ENCODE measurements around the gene ZMAT3. TPM values are rescaled to one million over a fixed set of nuclear protein-coding genes. Genes with fewer than 3 reads are reported as not detected.
A peak's percentile ranks its signal among the peaks of the same experiment; 100 is the strongest.

Gene ZMAT3
- polyA plus RNA-seq, 1 of the 3 experiments (the other 2 are of a cell fraction): 11.9 TPM

GRCh38 chr3:179108086-179108485 lies 36.5 kb upstream of the ZMAT3 start:
- peaks cover 19% of the 10 kb centered on the region for H3F3A ChIP-seq (replicated peaks; ENCODE audit: insufficient read depth)
- 6% methylated on average over 1 of the region's 1 CpG for WGBS (ENCODE audit: low lambda C conversion rate)
- no peaks in the 10 kb centered on the region for H3K27me3 ChIP-seq (ENCODE audit: insufficient read depth)
- no peaks in the 10 kb centered on the region for H3K9me2 ChIP-seq
- peak overlapping the region; percentile 30; the same call in 1 of the 2 replicates for H3K9ac ChIP-seq
- peak overlapping the region; percentile 20; the same call in 1 of the 2 replicates for H3K4me2 ChIP-seq
- no peaks in the 10 kb centered on the region for H3K36me3 ChIP-seq (replicated peaks in 1 of 2; ENCODE audit: control insufficient read depth in 1 of 2, insufficient read depth in 2 of 2, low read length in 1 of 2)
- DNase-seq: no peak
- peaks cover 4% of the 10 kb centered on the region; the same call in 1 of the 2 replicates for H3K9me3 ChIP-seq
- no peak overlapping the region for H3K4me3 ChIP-seq (ENCODE audit: low read depth in 2 of 2, low read length in 1 of 2)
- peak overlapping the region; percentile 7; the same call in 1 of the 2 replicates for H2AFZ ChIP-seq (ENCODE audit: low read depth)
- peak overlapping the region in 1 of 2 experiments; percentile 68; a peak in 2 of 4 replicates for H3K27ac ChIP-seq (ENCODE audit: low read depth in 2 of 2, low read length in 1 of 2)
- H3K79me2 ChIP-seq (ENCODE audit: insufficient read depth): no peaks in the 10 kb centered on the region
- ChIA-PET POLR2A (no interaction called here), CTCF (interaction anchor here (1.4 to 2.1 kb wide), 4 partner anchors 78 to 214 kb away, joined by 3 to 13 read pairs (median 5); no protein-coding TSS in a partner anchor)
- H3K4me1 ChIP-seq (ENCODE audit: control insufficient read depth in 1 of 2, insufficient read depth in 2 of 2, low read depth in 1 of 2, low read length in 1 of 2): no peaks in the 10 kb centered on the region; a peak in 1 of 4 replicates
- H4K20me1 ChIP-seq (ENCODE audit: insufficient read depth): no peaks in the 10 kb centered on the region
- no peak for TF ChIP-seq GABPA (IDR thresholded peaks at IDR 0.05; ENCODE audit: low read depth)
- no peak for TF ChIP-seq SMC3 (IDR thresholded peaks at IDR 0.05; ENCODE audit: low read depth, low read length)
- peak; percentile 79 for TF ChIP-seq PBX3 (IDR thresholded peaks at IDR 0.05)
- 0 out of 2 replicates have a peak, but pooled peaks have one; percentile 19 for TF ChIP-seq MEF2A (IDR thresholded peaks at IDR 0.05; ENCODE audit: borderline replicate concordance, low read depth)
- no peak for TF ChIP-seq FOXM1 (IDR thresholded peaks at IDR 0.05; ENCODE audit: low read depth)
- no peak for TF ChIP-seq USF1 (IDR thresholded peaks at IDR 0.05; ENCODE audit: borderline replicate concordance, low read depth)
- peak; percentile 69 for TF ChIP-seq TCF12 (IDR thresholded peaks at IDR 0.05)
- TF ChIP-seq EZH2phosphoT487 (IDR thresholded peaks at IDR 0.05; ENCODE audit: borderline replicate concordance, low read depth): no peak
- TF ChIP-seq FOSL2 (IDR thresholded peaks at IDR 0.05; ENCODE audit: borderline replicate concordance, low read depth): peak; percentile 65; the same call in 1 of the 2 replicates
- no peak for TF ChIP-seq NRF1 (IDR thresholded peaks at IDR 0.05; ENCODE audit: low read depth, low read length)
- no peak for TF ChIP-seq ELF1 (IDR thresholded peaks at IDR 0.05)
- no peak for TF ChIP-seq RCOR1 (IDR thresholded peaks at IDR 0.05; ENCODE audit: low read length)
- TF ChIP-seq, protein P1, sequence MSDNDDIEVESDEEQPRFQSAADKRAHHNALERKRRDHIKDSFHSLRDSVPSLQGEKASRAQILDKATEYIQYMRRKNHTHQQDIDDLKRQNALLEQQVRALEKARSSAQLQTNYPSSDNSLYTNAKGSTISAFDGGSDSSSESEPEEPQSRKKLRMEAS (IDR thresholded peaks at IDR 0.05; ENCODE audit: low read depth): no peak
- TF ChIP-seq RFX5 (IDR thresholded peaks at IDR 0.05; ENCODE audit: low read length): no peak
- TF ChIP-seq, protein P2, sequence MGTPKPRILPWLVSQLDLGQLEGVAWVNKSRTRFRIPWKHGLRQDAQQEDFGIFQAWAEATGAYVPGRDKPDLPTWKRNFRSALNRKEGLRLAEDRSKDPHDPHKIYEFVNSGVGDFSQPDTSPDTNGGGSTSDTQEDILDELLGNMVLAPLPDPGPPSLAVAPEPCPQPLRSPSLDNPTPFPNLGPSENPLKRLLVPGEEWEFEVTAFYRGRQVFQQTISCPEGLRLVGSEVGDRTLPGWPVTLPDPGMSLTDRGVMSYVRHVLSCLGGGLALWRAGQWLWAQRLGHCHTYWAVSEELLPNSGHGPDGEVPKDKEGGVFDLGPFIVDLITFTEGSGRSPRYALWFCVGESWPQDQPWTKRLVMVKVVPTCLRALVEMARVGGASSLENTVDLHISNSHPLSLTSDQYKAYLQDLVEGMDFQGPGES (IDR thresholded peaks at IDR 0.05; ENCODE audit: low read depth, low read length): no peak
- no peak for TF ChIP-seq TAF1 (IDR thresholded peaks at IDR 0.05; ENCODE audit: borderline replicate concordance, low read depth, low read length)
- no peak for TF ChIP-seq FOXJ3 (CRISPR knock-in tag; IDR thresholded peaks at IDR 0.05)
- TF ChIP-seq RAD21 (IDR thresholded peaks at IDR 0.05; ENCODE audit: low read length): no peak
- TF ChIP-seq REST (IDR thresholded peaks at IDR 0.05; ENCODE audit: low read depth, low read length): no peak
- TF ChIP-seq, protein P3, sequence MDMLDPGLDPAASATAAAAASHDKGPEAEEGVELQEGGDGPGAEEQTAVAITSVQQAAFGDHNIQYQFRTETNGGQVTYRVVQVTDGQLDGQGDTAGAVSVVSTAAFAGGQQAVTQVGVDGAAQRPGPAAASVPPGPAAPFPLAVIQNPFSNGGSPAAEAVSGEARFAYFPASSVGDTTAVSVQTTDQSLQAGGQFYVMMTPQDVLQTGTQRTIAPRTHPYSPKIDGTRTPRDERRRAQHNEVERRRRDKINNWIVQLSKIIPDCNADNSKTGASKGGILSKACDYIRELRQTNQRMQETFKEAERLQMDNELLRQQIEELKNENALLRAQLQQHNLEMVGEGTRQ (IDR thresholded peaks at IDR 0.05; ENCODE audit: borderline replicate concordance, low read depth, low read length): no peak
- no peak for TF ChIP-seq POLR2AphosphoS5 (IDR thresholded peaks at IDR 0.05; ENCODE audit: low read depth, low read length)
- peak; percentile 74 for TF ChIP-seq JUND (IDR thresholded peaks at IDR 0.05)
- no peak for TF ChIP-seq CTCF (IDR thresholded peaks at IDR 0.05)
- TF ChIP-seq YY1 (IDR thresholded peaks at IDR 0.05; ENCODE audit: low read depth): no peak
- no peak for TF ChIP-seq RXRA (IDR thresholded peaks at IDR 0.05; ENCODE audit: borderline replicate concordance, low read depth)
- no peak for TF ChIP-seq SIN3A (IDR thresholded peaks at IDR 0.05; ENCODE audit: borderline replicate concordance, low read depth, low read length)

All from SK-N-SH (cell line).